NCI-H774 (cell line): ENCODE results near the gene FGD6.
"Not testable (repeated sequence)": the region's sequence is repeated elsewhere in the genome, so short reads cannot be mapped to it uniquely, and the experiment has no call there.

Experiments used
- DNase-seq: peaks from one replicate; lab custom pipeline; 2025; lab: John Stamatoyannopoulos, UW

Gene FGD6

GRCh38 chr12:95217377-95218149 lies at the start of gene FGD6, which contains the start of gene VEZT:
FGD6 (minus strand) TSS chr12:95217467; CDS start chr12:95217240, 227 bp downstream.
VEZT (plus strand) TSS chr12:95217807; CDS start chr12:95217851, 44 bp downstream.
- peak; percentile 99 for DNase-seq

DNA sequence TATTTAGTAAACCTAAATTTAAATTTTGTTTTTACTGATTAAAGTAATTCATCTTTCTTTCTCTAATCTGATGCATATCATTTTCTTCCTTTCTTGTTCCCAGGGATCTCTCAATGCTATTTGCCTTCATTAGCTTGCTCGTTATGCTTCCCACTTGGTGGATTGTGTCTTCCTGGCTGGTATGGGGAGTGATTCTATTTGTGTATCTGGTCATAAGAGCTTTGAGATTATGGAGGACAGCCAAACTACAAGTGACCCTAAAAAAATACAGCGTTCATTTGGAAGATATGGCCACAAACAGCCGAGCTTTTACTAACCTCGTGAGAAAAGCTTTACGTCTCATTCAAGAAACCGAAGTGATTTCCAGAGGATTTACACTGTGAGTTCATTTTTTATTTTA lies 49.0 kb upstream of the FGD6 start:
- no peak for DNase-seq

- no peak for DNase-seq
Measured at GRCh38 chr12:95265765-95266164, 48.5 kb upstream of the FGD6 start.

DNA sequence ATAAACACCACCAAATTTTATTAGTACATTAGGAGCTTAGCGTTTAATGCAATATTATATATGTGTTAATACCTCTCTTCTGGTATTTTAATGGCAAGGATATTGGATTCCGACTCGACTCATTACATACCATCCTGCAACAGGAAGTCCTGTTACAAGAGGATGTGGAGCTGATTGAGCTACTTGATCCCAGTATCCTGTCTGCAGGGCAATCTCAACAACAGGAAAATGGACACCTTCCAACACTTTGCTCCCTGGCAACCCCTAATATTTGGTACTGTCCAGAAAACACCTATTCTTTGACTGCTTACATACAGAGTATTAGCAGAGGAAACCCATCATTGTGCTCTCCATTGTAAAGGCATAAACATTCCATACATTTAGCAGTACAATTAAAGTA lies 45.5 kb upstream of the FGD6 start:
- DNase-seq = no peak

GRCh38 chr12:95261109-95261508 lies 43.8 kb upstream of the FGD6 start:
- no peak for DNase-seq

DNA sequence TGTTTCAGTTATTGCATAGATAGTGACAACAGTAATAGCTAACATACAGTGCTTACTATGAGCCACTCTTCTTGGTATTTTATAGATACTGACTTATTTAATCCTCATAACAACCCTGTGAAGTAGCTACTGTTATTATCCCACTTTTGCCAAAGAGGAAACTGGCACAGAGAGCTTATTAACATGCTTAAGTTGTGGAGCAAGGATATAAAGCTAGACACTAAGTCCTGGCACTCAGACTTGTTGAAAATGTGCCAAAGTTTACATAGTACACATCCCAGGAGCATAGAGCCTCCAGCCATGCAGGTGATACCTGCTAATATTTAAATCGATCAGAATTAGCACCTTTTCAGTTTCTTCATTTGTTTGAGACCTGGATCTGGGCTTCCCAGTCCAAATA lies 42.1 kb upstream of the FGD6 start:
- no peak for DNase-seq

DNA sequence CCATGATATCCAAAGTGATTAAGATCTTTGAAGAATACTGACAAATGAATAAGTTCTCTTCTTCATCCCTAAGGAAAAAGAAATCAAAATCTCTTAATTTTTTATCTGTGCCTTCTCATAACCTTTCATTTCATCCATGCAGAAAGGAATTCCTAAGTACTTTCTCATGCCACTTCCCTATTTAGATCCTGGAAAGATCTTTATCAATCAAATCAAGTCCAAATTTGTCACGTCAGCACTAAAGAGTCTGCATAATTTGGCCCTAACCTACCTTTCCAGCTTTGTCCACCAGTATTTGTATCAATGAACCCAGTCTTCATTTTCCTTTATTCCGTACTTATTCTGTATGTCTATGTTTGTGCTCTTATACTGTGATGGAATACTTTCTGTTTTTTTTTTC lies 41.5 kb upstream of the FGD6 start:
- no peak for DNase-seq

GRCh38 chr12:95258151-95258550 lies 40.9 kb upstream of the FGD6 start:
- no peak for DNase-seq

DNA sequence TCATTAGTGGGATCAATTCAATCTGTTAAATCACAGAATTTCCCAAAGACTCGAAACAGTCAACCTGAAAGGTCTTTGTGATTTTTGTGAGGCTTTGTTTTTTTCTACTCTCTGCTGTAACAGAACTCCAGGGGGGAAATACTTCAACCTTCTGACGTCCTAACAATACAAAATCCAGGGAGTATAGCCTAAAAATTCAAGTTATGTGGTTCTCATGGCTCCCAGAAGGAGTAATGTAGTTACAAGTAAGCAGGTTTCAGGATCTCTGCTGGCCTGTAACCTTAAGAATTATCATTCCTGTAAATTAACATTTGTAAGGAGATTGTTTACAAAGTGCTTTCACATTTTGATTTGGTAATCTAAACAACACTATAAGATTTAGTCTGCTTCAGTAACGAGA lies 40.3 kb upstream of the FGD6 start:
- DNase-seq = no peak

DNA sequence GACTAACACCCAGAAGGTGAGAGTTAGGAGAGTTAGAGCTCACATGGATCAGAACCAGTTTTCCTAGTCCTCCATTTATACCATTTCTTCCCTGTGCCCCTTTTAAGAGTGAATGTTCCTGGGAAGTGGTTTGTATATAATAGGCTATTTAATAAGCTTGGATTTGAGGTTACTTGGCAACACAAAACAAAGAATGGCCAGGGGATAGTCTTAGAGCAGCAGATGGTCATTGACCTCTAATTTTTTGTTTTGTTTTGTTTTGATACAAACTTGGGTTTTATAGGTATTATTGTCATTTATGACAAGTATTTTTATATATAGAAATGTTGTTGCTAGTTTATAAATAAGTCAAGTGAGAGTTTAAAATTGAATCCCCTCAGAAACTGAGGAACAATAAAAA lies 36.1 kb upstream of the FGD6 start:
- no peak for DNase-seq

- DNase-seq = no peak
Measured at GRCh38 chr12:95248604-95249360, 31.5 kb upstream of the FGD6 start.

DNA sequence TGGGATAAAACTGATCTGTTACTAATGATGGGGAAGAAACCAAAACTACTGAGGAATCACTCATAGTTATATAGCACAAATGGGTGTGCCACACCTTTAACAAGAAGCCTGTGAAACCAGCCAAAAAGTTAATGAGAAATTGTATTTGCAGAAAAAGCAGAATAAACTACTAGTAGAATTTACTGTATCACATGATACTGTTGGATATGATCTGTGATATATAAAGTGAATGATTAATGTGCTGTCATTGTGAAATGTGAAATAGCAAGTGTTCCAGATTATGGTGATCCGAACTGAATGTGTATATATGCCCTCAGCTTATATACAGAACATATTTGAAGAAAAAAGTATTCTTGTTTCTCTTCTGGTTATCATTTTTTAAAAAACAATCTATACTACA lies 30.8 kb upstream of the FGD6 start:
- DNase-seq = no peak

DNA sequence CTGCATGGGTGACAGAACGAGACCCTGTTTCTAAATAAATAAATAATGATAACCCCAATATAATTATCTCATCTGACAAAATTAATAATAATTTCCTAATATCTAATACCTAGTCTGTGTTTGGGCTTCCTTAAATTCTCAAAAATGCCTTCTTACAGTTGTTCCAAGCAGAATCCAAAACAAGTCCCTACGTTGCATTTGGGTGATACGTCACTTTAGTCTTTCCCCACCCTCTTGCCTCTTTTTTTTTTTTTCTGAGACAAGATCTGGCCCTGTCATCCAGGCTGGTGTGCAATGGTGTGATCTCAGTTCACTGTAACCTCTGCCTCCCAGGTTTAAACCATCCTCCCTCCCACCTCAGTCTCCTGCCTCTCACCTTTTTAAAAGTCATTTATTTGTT lies 27.1 kb upstream of the FGD6 start:
- no peak for DNase-seq

DNA sequence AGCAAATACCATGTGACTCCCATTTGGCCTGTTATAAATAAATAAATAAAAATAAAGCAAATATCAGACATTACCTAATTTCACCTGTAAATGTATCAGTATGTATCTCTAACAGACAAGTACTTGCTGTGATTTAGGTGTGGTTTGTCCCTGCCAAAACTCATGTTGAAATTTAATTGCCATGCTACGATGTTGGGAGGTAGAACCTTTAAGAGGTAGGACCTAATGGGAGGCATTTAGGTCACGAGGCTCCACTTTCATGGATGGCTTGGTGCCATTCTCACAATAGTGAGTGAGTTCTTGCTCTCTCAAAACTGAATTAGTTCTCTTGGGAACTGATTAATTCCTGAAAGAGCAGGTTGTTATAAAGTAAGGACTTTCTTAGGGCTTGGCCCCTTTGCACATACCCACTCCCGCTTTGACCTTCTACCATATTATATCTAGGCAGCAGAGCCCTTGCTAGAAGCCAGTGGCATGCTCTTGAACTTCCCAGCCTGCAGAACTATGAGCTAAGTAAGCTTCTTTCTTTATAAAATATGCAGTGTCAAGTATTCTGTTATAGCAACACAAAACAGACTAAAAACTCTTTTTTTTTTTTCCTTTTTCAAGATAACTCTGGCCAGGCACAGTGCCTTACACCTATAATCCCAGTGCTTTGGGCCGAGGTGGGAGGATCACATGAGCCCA lies 26.4 kb upstream of the FGD6 start:
- no peak for DNase-seq

DNA sequence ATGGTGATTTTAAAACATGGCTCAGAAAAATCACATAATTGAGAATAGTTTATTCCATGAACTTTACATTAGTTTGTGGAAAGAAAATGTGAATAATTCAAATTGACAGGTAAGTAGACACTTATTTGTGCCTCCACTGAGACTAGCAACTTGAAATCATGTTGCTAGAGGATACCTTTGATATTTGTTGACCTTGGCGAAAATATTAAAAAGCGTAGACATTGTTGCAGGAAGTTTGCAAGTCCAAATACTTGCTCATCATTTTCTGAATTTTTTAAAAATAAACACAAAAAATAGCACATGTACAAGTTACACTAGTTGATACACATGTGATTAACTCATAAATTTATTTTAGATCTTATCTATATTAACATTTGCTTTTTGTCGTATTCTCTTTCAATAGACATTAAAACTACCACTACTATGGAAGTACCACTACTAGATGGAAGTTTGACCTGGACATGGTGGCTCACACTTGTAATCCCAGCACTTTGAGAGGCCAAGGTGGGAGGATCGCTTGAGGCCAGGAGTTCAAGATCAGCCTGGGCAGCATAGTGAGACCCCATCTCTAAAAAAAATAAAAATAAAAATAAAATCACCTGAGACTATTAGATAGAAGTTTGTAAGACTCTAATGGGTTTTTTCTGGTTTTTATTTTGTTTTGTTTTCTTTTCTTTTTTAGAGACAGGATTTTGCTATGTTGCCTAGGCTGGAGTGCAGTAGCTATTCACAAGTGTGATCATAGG lies 24.7 kb upstream of the FGD6 start:
- no peak for DNase-seq

GRCh38 chr12:95241138-95241537 lies 23.9 kb upstream of the FGD6 start:
- not testable (repeated sequence) for DNase-seq

DNA sequence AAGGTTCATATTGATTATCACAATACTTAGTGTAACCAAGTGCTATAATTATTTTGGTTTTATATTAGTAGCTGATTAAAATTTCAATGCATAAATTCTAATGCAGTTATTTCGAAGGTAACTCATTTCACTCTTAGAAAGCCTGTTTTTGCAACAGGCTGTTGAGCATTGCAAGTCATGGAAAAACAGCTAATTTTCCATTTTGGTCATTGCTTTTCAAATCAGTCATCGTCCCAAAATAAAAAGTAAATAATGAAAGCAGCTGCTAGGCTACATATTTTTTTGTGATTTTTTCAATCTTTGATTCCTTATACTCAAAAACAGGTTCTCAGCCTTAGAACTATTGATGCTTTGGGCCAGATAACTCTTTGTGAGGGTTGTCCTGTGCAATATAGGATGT lies 23.3 kb upstream of the FGD6 start:
- no peak for DNase-seq

DNA sequence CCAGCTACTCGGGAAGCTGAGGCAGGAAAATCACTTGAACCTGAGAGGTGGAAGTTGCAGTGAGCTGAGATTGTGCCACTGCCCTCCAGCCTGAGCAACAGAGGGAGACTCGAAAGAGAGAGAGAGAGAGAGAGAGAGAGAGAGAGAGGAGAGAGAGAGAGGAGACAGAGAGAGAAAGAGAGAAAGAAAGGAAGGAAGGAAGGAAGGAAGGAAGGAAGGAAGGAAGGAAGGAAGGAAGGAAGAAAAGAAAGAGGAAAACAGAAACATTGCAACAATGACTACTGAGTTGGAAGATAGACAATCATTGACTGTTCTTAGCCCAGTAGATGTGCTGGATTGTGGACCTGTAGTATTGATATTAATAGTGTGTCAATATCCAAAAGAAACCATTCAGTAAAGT lies 22.6 kb upstream of the FGD6 start:
- DNase-seq = not testable (repeated sequence)

GRCh38 chr12:95239216-95239615 lies 21.9 kb upstream of the FGD6 start:
- no peak for DNase-seq

- DNase-seq = no peak
Measured at GRCh38 chr12:95238150-95238549, 20.9 kb upstream of the FGD6 start.

DNA sequence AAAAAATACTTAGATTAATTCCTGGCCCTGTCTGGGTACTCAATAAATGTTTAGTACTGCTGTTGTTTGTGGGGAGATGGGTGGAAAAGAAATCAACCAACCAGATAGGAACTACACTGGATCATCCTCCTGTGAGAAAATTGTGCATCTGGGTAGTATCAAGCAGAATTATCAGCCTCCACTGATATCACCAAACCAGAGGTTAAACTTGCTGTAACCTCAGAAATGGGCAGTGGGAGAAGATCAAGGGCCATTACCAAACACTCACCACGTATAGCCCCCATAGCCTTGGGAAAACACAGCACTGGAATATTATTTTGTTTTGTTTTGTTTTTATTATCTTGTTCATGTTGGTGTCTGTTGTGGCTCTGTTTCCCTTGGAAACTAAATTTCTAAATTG lies 20.0 kb upstream of the FGD6 start:
- no peak for DNase-seq

DNA sequence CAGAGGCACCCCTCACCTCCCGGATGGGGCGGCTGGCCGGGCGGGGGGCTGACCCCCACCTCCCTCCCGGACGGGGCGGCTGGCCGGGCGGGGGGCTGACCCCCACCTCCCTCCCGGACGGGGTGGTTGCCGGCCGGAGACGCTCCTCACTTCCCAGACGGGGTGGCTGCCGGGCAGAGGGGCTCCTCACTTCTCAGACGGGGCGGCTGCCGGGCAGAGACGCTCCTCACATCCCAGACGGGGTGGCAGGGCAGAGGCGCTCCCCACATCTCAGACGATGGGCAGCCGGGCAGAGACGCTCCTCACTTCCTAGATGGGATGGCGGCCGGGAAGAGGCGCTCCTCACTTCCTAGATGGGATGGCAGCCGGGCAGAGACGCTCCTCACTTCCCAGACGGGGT lies 18.4 kb upstream of the FGD6 start:
- DNase-seq = not testable (repeated sequence)
